ENCODE measurements around the gene TGFA.

The TGFA gene

GRCh38 chr2:70523996-70524965 lies 29.3 kb downstream of the TGFA start:
- DNase-seq (ENCODE audit: low spot score), result no peak

GRCh38 chr2:70523672-70523995 lies 30.0 kb downstream of the TGFA start:
- DNase-seq (ENCODE audit: low spot score), result no peak

GRCh38 chr2:70522627-70523026 lies 31.0 kb downstream of the TGFA start:
- DNase-seq (ENCODE audit: low spot score), result no peak

- no peak for DNase-seq (ENCODE audit: low spot score)
Observed at GRCh38 chr2:70520825-70521224, 32.8 kb downstream of the TGFA start.

GRCh38 chr2:70519453-70519852 lies 34.2 kb downstream of the TGFA start:
- DNase-seq (ENCODE audit: low spot score), result no peak

- no peak for DNase-seq (ENCODE audit: low spot score)
Observed at GRCh38 chr2:70518557-70518956, 35.1 kb downstream of the TGFA start.

- no peak for DNase-seq (ENCODE audit: low spot score)
Observed at GRCh38 chr2:70517804-70518203, 35.8 kb downstream of the TGFA start.

GRCh38 chr2:70516596-70516995 lies 37.0 kb downstream of the TGFA start:
- no peak for DNase-seq (ENCODE audit: low spot score)

GRCh38 chr2:70515938-70516337 lies 37.7 kb downstream of the TGFA start:
- no peak for DNase-seq (ENCODE audit: low spot score)

- DNase-seq (ENCODE audit: low spot score), result no peak
Observed at GRCh38 chr2:70514612-70515055, 39.0 kb downstream of the TGFA start.

GRCh38 chr2:70513738-70514137 lies 39.9 kb downstream of the TGFA start:
- DNase-seq (ENCODE audit: low spot score), result no peak

GRCh38 chr2:70511971-70512729 lies 41.5 kb downstream of the TGFA start:
- DNase-seq (ENCODE audit: low spot score), result no peak

- DNase-seq (ENCODE audit: low spot score), result no peak
Observed at GRCh38 chr2:70510313-70510712, 43.3 kb downstream of the TGFA start.

GRCh38 chr2:70509565-70509964 lies 44.1 kb downstream of the TGFA start:
- no peak for DNase-seq (ENCODE audit: low spot score)

- DNase-seq (ENCODE audit: low spot score), result no peak
Observed at GRCh38 chr2:70508711-70509462, 44.7 kb downstream of the TGFA start.

- no peak for DNase-seq (ENCODE audit: low spot score)
Observed at GRCh38 chr2:70505613-70506391, 47.8 kb downstream of the TGFA start.

- DNase-seq (ENCODE audit: low spot score), result no peak
Observed at GRCh38 chr2:70504750-70505149, 48.9 kb downstream of the TGFA start.

- no peak for DNase-seq (ENCODE audit: low spot score)
Observed at GRCh38 chr2:70503896-70504295, 49.7 kb downstream of the TGFA start.

GRCh38 chr2:70501728-70502127 lies 51.9 kb downstream of the TGFA start:
- no peak for DNase-seq (ENCODE audit: low spot score)

- no peak for DNase-seq (ENCODE audit: low spot score)
Observed at GRCh38 chr2:70501215-70501614, 52.4 kb downstream of the TGFA start.

GRCh38 chr2:70499253-70499652 lies 54.4 kb downstream of the TGFA start:
- no peak for DNase-seq (ENCODE audit: low spot score)

GRCh38 chr2:70498528-70498927 lies 55.1 kb downstream of the TGFA start:
- DNase-seq (ENCODE audit: low spot score), result no peak

All from kidney capillary endothelial cell (primary cell).